ENCODE data around the gene EME1.

EME1 gene

GRCh38 chr17:50379351-50380132 is 6.5 kb downstream of the EME1 start:
- no peak for TF ChIP-seq CTCF (conservative IDR thresholded peaks at IDR 0.05)
- no peak overlapping the region for H3K27ac ChIP-seq

GRCh38 chr17:50380369-50381259 is 7.6 kb downstream of the EME1 start:
- TF ChIP-seq CTCF (conservative IDR thresholded peaks at IDR 0.05): 0 out of 2 replicates have a peak, but pooled peaks have one; percentile 13
- no peak overlapping the region; the same call in 1 of the 2 replicates for H3K27ac ChIP-seq

- peak overlapping the region; percentile 70 for H3K27ac ChIP-seq
- TF ChIP-seq CTCF (conservative IDR thresholded peaks at IDR 0.05): no peak
These were observed 8.3 kb downstream of the EME1 start for GRCh38 chr17:50381260-50381815.

GRCh38 chr17:50381920-50382319 is 8.9 kb downstream of the EME1 start:
- H3K27ac ChIP-seq: peak overlapping the region; percentile 70
- TF ChIP-seq CTCF (conservative IDR thresholded peaks at IDR 0.05): no peak

GRCh38 chr17:50382931-50383330 is 9.9 kb downstream of the EME1 start:
- TF ChIP-seq CTCF (conservative IDR thresholded peaks at IDR 0.05): no peak
- H3K27ac ChIP-seq: peak overlapping the region; percentile 70

- H3K27ac ChIP-seq: no peak overlapping the region
- TF ChIP-seq CTCF (conservative IDR thresholded peaks at IDR 0.05): no peak
These were observed 13.5 kb downstream of the EME1 start for GRCh38 chr17:50386510-50386909.

- no peak overlapping the region for H3K27ac ChIP-seq
- no peak for TF ChIP-seq CTCF (conservative IDR thresholded peaks at IDR 0.05)
These were observed 15.7 kb downstream of the EME1 start for GRCh38 chr17:50388728-50389127.
